GM19240 (cell line): ENCODE measurements around the gene LBH.

Experiments used
- DNase-seq: peaks from one replicate; pipeline ENCODE4 v3.0.0; 2011; ENCODE audit warnings: low spot score; ENCODE audit not compliant: insufficient read length

LBH gene

DNA sequence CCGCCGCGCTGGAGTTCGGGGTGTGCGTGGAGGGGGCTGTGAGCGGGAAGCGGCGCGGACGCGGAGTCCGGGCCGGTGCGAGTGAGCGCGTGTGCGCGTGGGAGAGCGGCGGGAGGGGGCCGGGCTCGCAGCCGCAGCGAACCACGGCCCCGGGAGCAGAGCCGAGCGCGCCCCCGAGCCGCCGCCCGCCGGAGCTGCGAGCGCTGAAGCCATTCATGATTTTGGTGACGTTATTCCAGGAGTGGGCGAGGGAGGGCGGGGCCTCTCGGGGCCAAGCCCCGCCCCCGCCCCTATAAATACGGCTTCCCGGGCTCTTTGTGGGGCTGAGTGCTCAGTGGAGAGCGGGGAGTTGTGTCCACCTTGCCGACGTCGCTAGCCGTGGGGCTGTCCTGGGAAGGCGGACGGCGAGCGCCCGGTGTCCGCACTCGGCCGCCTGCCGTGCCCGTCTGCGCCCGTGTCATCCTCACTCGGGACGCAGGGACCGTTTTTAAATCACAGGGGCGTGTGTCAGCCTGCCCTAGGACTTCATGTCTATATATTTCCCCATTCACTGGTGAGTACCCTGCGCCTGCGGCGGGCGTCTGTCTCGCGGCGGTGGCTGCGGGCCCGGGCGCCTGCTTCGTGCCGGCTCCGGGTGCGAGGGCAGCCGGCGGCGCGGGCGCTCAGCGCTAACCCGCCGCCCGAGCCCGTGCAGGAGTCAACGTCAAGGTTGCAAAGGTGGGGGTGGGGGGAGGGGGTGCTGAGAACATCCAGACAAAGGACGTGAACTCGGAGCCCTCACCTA is at the start of gene LBH:
Gene LBH (plus strand): TSS at position 323 of the 784 bp plus-strand sequence. CDS start 205 bp downstream, at position 528.
- DNase-seq = no peak

DNA sequence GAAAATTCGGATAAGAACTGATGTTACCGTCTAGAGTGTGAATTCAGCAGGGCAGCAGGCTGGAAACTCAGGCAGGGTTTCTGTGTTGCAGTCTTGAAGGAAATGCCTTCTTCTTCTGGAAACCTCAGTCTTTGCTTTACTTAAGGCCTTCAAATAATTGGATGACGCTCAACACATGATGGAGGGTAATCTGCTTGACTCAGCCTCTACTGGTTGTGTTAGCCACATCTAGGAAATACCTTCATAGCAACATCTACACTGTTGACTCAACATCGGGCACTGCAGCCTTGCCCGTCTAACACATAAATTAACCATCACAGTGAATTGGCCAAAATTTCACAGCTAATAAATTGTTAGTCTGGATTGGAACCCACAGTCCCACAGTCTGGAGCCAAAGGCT is 47.3 kb upstream of the LBH start:
- DNase-seq = no peak

DNA sequence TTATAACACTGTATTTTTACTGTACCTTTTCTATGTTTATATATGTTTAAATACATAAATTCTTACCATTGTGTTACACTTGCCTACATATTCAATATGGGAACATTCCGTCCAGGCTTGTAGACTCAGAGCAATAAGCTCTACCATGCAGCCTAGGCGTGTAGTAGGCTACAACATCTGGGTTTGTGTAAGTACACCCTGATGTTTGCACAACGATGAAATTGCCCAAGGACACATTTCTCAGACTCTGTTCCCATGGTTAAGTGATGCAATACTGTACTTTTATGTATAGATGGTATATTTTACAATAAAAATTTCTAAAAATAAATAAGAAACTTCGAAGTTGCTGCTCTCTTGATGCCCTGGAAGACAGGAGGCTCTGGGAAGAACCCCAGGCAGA is 46.2 kb upstream of the LBH start:
- no peak for DNase-seq

DNA sequence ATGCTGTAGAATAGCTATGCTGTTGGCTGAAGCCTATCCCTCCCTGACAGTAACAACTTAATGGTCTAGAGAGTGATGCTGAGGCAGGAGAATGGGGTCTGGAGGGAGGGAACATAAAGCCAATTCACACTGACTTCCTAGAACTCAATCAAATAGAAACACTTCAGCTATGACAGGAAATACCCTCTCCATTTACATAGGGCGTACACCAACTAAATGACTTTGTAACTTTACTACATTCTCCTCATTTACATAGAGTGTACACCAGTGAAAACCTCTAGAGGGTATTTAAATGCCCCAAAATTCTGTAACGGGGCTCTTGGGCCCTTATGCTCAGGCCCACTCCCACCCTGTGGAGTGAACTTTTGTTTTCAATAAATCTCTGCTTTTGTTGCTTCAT is 43.0 kb upstream of the LBH start:
- no peak for DNase-seq

DNA sequence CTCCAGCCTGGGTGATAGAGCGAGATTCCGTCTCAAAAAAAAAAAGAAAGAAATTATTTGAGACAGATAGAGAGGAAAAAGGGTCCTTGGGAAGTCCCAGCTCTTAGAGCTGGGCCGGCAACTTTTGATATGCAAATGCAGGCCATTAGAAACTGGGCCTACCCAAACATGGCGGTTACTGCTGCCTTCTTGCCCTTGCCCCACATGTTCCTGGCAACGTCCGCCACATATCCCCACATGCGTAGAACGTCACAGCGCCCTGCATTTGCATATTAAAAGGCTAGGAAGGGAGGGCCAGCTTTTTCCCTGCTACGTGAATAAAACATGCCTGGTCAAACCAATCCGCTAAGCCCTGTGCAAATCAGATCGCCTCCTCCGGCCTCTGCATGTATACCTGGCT is 40.7 kb upstream of the LBH start:
- no peak for DNase-seq

DNA sequence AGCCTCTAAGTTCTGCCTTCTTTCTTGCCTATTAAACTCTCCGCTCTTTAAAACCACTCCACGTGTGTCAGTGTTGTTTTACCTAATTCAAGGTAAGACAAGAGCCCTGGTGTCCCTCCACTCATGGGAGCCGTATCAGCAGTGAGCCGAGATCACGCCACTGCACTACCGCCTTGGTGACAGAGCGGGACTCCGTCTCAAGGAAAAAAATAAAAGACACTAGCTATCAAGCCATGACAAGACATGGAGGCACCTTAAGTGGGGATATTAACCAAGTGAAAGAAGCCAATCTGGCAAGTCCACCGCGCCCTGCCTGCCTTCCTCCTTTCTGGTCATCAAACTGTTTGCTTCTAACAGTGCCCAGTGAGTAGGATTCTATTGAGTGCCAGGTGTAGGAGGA is 40.2 kb upstream of the LBH start:
- no peak for DNase-seq

DNA sequence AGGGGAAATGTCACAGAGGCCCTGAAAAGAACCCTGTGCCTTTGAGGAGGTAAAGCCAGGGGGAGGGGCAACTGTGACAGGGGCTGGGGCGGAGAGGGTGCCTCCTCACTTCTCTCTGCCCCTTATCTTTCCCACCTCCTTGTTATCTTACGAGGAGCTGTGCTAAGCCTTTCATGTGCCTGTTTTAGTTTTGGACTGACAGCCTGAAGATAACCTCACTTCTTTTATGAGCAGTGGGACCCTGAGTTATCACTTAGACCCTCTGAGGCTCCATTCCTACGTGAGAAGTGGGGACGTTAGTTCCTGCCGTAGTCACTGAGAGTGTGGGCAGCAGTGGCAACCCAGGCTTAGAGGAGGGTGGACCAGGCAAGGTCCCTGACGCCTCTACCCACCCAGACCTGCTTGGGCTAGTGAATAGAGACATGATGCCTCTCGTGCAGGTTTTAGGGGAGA is 39.5 kb upstream of the LBH start:
- DNase-seq = no peak

DNA sequence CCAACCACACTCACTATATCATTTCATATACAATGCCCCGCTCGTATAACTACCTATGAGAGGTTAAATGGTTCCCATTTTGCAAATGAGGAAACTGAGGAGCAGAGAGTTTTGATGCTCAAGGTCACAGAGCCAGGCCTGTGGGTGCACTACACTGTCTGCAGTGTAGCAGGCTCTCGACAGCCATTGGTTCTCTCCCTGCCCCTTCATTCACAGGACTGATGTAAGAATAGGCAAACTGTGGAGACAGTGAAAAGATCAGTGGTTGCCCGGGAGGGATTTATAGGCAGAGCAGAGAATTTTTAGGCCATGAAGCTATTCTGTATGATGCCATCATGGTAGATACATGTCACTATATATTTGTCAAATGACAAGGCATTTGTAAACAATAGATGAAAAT is 39.0 kb upstream of the LBH start:
- no peak for DNase-seq

DNA sequence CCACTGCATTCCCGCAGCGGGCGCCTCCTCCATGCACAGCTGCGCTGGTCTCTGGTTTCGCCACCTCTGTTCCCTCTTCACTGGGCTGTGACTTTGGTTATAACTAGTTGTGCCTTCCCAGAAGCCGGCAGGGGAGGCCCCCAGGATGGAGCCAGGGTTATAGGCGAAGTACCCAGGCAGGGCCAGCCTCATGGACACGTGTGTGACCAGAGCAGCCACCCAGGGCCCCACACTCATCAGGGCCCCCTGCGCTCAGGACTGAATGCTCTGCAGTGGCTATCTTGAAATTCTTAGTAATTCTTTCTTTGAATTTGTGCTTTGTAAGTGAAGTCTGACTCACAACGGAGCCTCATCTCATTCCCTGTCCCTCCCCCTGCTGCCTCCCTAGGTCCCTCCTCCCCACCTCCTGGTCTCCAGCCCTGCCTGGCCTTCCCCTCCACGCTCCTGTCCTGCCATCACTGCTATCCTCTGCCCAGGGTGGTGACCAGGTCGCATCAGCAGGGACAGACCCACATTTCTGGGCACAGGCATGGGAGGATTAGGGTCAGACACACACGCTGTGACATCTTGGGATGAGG is 38.1 kb upstream of the LBH start:
- DNase-seq = no peak

DNA sequence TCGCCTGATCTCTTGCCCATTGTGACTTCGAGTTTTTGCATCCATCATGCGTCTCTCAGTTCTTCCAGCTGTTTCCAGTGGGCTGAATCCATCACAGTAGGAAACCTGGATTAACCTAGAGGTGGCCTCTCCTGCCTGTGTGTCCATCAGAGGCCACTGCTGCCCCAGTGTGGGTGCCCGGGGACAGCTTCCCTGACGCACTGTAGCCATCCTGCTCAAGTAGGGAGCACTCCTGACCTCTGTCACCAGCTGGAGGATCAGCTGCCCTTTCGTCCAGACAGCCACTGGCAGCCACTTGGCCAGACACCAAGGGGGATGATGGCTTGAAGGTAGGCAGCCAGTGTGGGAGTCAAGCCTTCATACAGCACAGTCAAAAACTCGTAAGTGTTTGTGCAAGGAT is 36.9 kb upstream of the LBH start:
- no peak for DNase-seq

DNA sequence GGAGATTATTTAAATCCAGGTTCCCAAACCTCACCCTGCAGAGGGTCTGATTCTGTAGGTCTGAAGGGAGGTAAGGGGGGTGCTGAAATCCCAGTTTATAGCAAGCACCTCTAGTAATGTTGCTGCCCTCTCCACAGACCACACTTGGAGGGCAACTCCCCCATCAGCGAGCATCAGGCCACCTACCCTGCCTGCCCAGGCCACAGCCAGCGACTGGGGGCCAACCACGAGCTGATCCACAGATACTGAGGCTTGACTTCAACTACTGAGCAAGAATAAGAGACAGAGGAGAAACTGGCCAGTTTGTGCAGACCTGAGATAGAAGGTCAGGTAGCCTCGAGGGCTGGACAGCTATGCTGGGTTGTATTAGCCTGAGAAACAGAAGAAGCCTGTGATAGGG is 36.3 kb upstream of the LBH start:
- DNase-seq = no peak

DNA sequence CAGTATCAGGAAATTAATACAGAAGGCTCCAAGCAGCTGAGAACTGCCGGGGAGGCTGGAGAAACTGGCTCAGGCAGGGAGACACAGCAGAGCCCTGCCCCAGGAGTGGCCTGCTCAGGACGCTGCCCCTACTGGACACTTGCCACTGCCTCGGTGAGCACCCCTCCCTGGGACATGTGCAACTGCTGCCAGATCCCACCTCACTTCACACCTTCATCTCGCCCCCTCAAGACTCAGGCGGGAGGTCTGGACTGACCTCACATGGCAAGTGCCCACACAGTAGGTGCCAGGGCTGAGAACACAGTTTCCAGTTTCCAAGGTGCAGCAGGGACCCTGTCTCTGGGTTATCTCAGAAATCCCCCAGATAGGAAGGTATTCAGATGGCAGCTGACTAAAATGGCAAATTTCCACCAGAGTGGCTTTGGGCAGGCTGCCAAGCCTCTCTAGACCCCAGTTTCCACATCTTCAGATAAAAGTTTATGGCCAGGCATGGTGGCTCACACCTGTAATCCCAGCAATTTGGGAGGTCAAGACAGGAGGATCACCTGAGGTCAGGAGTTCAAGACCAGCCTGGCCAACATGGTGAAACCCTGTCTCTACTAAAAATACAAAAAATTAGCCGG is 33.7 kb upstream of the LBH start:
- no peak for DNase-seq

DNA sequence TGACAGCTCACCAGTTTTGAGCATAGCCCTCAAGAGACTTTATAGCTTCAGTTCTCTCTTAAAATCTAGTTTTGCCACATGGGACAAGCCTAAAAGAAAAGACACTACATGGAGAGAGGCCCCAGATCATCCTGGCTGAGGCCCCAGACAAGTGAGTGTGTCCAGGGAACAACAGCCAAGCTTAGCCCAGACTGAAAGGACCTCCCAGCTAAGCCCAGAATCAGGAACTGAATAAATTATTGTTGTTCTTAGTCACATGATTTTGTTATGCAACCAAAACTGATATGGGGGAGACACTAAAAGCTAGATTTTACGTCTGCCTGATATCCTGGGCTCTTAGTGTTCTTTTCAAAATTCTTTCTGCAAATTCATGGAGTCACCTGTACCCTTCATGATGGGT is 29.3 kb upstream of the LBH start:
- DNase-seq = no peak

DNA sequence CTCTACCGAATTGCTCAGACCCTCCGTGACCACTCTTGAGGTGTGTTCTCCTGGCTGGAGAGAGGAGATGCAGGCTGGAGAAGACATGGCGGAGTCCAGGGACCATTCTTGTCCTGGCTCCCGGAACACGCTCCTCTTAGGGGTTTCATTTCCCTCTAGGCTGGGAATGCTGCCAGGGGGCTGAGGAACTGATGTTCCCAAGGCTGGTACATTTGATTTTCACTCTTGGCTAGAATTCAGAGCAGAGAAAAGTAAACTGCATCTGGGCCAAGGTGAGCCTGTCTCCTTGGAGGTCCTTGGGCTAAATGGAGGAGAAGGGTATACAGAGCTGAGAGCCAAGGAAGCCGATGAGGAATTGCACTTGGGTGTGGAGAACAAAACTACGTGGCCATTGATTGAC is 28.2 kb upstream of the LBH start:
- DNase-seq = no peak

DNA sequence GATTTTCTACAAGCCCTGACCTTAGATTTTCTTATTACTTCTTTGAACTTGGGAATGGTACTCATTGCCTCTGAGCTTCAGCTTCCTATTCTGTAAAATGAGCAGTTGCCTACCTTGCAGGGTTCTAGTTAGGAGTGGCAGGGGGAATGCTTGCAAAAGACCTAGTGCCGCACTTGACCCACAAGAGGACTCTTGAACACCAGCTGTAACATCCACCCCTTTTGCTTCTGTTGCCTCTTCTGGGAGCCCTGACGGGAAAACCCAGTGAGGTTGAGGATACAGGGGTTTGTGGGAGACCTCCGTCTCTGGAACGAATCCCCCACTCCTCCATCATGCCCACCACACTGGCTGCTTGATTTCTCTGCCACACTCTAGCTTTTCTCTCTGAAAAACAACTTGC is 27.1 kb upstream of the LBH start:
- no peak for DNase-seq

DNA sequence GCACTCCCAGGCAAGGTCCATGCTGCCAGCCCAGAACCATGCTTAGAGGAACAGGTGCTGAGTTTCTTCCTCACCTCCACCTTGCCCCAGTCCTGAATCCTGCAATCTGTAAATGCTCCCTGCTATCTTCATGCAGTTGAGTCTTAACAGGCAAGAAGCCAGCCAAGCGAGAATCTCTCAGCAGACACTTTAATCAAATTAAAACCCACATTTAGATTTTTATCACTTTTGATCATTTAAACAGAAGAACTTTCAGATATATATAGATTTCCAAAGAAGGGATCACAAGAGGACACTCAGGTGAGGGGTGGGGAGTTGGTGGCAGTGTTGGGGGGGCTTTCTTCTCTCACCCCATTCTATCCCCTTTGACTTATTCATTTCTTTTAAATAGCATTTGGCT is 25.9 kb upstream of the LBH start:
- DNase-seq = no peak

DNA sequence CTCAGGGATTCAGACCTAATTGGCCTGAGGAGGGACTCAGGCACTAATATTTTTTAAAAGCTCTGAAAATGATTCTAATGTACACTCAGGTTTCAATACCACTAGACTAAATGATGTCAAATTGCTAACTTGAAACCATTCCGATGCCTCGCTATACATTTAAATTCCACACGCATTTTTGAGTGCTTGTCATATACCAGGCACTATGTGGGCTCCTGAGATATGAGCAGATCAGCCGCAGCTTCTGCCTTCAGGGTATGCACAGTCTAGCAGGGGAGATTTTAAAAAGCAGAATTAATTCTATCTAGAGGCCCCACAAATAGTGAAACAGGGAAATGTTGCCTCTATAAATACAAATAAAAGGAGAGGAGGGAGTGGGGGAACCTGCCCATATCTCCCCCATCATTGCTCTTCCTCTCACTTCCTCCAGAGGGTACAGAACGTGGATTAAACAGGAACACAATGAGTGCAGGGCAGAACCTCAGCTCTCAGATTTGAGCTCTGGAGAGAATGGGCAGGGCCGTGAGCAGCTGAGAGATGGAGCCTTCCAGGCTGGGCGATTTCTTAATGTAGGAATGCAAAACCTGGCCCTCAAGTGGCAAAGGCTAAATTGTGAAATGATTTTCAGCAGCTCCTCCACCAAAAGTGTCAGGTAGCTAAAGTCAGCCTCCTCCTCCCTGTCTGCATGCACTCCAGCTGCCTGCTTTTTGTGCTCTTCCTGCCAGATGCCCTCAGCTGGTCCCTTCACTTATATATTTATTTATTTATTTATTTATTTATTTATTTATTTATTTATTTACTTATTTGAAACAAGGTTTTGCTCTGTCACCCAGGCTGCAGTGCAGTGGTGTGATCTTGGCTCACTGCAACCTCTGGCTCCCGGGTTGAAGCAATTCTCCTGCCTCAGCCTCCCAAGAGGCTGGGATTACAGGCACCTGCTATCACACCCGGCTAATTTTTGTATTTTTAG is 24.6 kb upstream of the LBH start:
- no peak for DNase-seq

DNA sequence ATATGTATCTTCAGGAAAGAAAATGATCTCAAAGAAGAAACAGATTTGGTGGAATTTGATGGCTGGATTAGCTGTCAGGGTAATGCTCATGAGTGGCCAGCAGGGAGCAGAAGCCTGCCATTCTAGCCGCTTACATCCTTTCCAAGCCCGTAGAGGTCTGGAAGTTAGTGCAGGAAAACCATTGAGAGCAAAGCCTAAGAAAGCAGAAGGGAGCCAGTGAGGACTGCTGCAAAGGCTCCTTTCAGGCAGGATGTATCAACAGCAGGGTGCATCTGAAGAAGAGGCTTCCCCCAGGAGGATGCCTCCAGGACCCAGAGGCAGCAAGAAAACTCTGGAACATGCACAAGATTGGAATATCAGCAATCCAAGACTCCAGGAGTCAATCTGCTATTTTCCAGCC is 22.9 kb upstream of the LBH start:
- DNase-seq = no peak

DNA sequence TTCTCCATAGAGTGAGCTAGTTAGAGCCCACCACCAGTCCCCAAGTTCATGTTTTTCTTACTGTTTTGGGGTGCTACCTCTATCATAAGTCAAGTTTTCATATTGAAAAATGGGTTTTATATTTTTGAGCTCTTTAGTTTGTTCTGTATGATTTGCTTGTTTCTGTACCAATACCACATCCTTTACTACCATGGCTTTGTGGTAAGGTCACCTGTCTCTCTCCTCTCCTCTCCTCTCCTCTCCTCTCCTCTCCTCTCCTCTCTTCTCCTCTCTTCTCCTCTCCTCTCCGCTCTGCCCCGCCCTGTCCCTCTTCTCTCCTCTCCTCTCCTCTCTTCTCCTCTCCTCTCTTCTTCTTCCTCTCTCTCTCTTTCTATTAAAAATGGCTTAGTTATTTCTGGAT is 22.1 kb upstream of the LBH start:
- DNase-seq = no peak

DNA sequence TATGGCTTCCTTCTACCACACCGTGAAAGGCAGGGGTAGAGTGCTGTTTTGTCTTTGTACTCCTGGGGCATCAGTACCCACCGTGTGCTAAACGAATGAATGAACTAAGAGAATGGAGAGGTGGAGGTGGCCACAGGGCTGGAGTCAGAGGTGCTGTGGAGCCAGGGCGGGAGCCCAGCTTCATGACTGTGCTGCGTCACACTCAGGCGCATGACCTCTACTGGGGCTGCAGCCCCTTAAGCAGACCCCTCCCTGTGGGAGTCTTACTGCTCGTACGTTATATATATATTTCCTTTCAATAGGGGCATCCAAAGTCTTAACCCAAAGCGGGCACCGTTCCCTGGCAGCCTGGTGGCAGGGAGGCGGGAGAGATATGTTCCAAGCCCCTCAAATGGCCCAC is 18.0 kb upstream of the LBH start:
- no peak for DNase-seq

DNA sequence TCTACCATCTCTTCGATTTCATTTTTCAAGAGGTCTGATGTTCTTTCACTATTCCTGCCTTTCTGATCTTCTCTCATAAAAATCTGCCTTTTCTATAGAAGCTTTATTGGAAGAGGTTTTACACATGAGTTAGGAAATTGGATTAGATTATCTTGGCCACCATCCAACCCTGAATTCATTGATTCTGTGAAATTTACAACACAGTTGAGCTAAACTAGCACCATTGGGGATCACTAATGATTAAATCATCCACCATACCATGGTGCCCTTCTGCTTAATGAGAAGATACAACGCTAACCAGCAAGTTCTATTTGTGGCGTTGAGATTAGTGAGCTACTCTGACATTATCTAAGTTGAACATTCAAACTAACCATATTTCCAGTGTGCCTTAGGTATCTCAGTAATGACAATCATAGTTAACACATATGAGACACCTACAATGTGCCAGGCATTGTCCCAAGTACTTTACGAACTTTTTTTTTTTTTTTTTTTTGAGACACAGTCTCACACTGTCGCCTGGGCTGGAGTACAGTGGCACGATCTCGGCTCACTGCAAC is 17.3 kb upstream of the LBH start:
- DNase-seq = no peak
